Inflammatory macrophage (primary cell): Measurements from ENCODE around the gene BEND2.

Experiments
- DNase-seq, 2 donors: peaks; one replicate each; pipeline ENCODE4 v3.0.0-alpha.2; 2020 to 2022

BEND2 gene

GRCh38 chrX:18133605-18134004, 87.1 kb downstream of the BEND2 start:
- no peak for DNase-seq

GRCh38 chrX:18129690-18130089, 91.0 kb downstream of the BEND2 start:
- DNase-seq = no peak

GRCh38 chrX:18126971-18127370, 93.7 kb downstream of the BEND2 start:
- DNase-seq = no peak

- no peak for DNase-seq
Measured at GRCh38 chrX:18119856-18120255, 100.8 kb downstream of the BEND2 start.
